ACHN (cell line): ENCODE data around the gene PDE4DIP.
"Not testable (repeated sequence)": the region's sequence is repeated elsewhere in the genome, so short reads cannot be mapped to it uniquely, and the experiment has no call there.

ENCODE experiments used
- DNase-seq: peaks from one replicate; pipeline ENCODE4 v3.0.0-alpha.2; 2015
- in situ Hi-C: cut with HindIII; loops from 2 replicates; pipeline ENCODE4 v1.10.0; 2017; ENCODE audit warnings: low sequenced_read_pairs, low pct_ligation_motif_present, low pct_unique_long_range_greater_than_20kb

PDE4DIP gene

GRCh38 chr1:148844220-148844619 lies at the start of gene PDE4DIP:
Gene PDE4DIP, plus strand, starts transcription at chr1:148844428. Its CDS starts 347 bp downstream, at chr1:148844775.
- DNase-seq, in situ Hi-C loops: not testable (repeated sequence)

DNA sequence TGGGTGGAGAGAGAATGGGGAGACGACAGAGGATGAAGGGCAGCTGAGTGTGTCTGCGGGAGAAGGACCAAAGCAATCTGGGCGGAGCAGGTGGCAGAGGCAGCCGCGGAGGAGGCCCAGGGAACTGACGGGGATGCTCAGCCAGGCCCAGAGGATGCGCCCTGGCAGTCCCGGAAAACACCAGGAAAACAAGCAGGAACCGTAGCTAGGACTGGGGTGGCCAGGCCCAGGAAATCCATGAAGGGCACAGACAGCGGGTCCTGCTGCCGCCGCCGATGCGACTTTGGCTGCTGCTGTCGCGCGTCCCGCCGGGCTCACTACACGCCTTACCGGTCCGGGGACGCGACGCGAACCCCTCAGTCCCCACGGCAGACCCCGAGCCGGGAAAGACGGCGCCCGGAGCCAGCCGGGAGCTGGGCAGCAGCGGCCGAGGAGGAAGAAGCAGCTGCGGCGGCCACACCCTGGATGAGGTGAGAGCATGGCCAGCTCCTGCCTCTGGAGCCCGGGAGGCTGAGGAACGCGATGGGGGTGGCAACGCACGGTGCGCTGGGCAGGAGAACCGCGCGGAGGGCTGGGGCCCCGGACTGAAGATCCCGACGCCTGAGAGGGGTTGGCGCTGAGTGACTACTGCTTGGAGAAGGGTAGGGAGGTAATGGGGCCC lies 35.8 kb upstream of the PDE4DIP start:
- in situ Hi-C loops, DNase-seq: not testable (repeated sequence)

DNA sequence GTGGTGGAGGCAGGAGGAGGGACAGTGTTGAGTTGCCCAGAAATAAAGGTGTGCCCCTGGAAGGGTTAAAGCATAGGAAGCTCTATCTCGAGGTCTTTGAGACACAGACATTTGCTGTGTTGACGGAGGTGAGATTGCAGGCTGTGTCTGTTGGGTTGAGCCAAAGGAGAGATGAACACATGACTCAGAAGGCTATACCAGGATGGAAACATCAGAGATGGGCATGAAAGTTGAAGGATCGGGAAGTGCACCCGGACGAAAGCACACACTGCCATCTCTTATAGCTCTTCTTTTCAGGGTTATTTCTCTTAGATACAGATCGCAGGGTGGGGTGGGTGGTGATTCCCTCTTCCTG lies 35.3 kb upstream of the PDE4DIP start:
- in situ Hi-C loops, DNase-seq: not testable (repeated sequence)

DNA sequence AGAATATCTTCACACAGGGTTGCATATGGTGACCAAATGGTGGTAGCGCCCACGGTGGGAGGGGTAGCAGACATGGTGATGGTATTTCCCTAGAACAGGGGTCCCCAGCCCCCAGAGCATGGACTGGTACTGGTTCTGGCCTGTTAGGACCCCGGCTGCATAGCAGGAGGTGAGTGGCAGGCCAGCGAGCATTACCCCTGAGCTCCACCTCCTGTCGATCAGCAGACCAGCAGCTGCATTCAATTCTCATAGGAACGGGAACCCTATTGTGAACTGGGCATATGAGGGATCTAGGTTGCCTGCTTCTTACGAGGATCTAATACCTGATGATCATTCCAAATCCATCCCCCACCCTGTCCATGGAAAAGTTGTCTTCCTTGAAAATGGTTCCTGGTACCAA lies 22.0 kb upstream of the PDE4DIP start:
- in situ Hi-C loops, DNase-seq: not testable (repeated sequence)

DNA sequence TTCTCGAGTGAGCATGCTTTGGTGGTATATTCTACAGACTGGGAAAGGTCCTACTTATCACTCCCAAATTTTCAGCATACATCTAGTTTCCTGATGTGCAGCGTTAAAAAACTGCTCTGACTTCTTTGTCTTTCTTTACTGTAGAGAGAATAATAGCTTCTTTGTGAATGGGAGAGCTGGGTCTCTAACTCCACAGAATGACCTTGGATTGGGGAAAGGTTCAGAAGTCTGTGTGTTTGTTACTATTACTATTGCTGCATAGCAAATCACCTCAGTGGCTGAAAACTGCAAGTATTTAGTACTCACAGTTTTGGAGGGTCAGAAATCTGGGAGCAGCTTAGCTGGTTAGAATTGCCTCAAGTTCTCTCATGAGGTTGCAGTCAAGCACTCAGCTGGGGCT lies 20.4 kb upstream of the PDE4DIP start:
- in situ Hi-C loops, DNase-seq: not testable (repeated sequence)

- in situ Hi-C loops, DNase-seq: not testable (repeated sequence)
These were observed 19.2 kb upstream of the PDE4DIP start for GRCh38 chr1:148825029-148825428.

GRCh38 chr1:148828531-148828930 lies 15.7 kb upstream of the PDE4DIP start:
- in situ Hi-C loops, DNase-seq: not testable (repeated sequence)

- in situ Hi-C loops, DNase-seq: not testable (repeated sequence)
These were observed 15.3 kb upstream of the PDE4DIP start for GRCh38 chr1:148828962-148829361.

DNA sequence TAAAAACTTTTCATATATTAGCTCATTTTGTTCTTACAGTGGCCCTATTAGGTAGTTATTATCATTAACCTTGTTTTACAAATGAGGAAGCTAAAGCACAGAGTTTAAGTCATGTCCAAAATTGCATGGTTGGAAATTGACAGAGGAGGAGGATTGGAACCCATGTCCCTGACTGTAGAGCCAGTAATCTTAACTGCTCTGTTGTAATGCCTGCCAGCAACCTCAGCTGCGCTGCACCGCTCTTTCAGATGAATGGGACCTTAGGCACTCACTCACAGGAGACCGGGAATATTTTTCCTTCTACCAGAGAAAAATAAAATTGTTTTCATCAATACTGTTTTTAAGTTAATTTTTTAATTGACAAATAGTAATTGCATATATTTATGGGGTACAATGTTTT lies 14.9 kb upstream of the PDE4DIP start:
- DNase-seq, in situ Hi-C loops: not testable (repeated sequence)

DNA sequence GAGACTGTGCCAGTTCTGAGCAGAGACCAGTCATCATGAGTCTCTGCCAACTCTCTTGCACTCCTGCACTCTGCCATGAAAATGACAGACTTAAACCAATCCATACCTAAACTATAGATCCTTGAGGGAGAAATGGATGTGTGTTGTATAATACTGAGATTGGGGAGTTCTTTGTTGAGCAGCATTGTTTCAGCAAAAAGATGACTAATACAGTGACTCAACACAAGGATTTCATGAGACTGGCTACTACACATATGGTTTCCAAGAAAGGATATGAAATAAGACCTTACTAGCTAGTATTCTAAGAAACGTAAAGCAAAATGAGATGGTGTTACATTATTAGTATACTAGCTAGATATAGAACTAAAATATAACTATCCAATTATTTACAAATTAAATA lies 3.0 kb upstream of the PDE4DIP start:
- DNase-seq, in situ Hi-C loops: not testable (repeated sequence)

- DNase-seq, in situ Hi-C loops: not testable (repeated sequence)
These were observed 423 bp downstream of the PDE4DIP start for GRCh38 chr1:148844651-148845050.

GRCh38 chr1:148845068-148845467 lies 840 bp downstream of the PDE4DIP start:
- in situ Hi-C loops, DNase-seq: not testable (repeated sequence)

- in situ Hi-C loops, DNase-seq: not testable (repeated sequence)
These were observed 6.1 kb downstream of the PDE4DIP start for GRCh38 chr1:148850347-148850746.

DNA sequence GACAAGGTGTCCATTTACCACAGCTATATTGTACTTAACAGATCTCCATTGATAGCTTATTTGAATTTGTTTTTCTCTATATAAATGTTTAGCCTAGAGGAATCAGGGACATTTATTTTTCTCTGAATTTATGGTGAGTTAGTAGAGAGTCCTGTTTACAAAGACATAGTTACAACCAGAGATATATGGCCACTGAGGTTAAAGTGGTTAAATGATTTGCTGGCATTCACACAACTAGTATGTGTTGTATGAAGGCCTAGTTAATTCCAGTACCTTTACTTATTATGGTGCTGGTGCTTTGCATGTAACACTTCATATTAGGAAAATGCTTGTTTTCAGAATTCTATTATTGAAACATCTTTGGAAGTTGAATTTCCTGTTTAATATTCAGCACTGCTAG lies 6.6 kb downstream of the PDE4DIP start:
- DNase-seq, in situ Hi-C loops: not testable (repeated sequence)

DNA sequence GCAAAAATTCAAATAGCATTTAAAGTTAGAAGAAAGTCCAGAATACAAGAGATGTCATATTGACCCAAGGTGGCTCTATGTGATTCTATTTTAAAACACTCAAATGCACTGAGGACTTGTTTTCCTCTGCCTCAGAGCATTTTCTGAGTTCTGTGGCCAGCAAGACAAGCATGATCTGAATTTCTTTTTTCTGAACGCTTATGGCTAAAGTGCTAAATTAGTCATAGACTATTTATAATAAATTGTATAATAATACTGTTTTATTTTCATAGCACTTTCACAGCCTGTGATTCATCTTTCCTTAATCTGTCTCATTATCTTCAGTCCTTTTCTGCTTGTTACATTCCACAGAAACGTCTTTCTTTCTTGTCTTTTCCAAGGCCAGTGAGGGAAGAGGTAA lies 7.5 kb downstream of the PDE4DIP start:
- in situ Hi-C loops, DNase-seq: not testable (repeated sequence)

DNA sequence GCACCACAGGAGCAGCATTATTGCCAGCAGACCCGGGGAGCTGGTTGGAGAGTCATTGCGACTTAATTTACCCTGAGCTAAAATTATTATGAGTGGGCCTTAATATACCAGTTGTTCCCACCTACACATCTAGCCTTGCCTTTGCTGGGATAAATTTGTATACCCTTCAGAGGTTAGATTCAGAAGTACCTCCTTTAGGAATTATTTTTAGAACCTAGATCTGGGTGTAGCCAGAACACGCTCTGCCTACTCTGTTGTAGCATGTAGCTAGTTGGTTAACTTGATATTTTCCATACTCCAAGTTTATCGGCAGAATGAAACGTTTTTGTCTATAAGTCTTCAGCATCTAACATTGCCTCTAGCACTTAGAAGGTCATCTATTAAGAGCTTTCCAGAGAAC lies 9.1 kb downstream of the PDE4DIP start:
- DNase-seq, in situ Hi-C loops: not testable (repeated sequence)

DNA sequence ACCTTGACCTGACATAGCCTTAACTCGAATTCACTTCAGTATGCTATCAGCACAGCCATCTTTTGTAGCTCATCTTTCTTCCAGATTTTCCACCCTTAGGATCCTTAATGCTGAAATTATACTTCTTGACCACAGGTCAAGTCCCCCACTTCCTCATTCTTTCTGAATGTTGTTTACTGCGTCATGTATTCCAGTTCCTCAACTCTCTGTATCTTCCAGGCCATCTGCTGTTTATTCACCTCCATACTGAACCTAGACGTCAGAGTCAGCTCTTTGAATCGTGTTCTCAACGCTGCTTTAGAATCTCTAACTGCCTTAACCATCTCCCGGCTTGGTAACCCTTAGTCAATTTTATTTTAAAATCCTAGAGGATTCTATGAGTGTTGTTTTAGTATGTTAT lies 9.8 kb downstream of the PDE4DIP start:
- in situ Hi-C loops, result not testable (repeated sequence)

DNA sequence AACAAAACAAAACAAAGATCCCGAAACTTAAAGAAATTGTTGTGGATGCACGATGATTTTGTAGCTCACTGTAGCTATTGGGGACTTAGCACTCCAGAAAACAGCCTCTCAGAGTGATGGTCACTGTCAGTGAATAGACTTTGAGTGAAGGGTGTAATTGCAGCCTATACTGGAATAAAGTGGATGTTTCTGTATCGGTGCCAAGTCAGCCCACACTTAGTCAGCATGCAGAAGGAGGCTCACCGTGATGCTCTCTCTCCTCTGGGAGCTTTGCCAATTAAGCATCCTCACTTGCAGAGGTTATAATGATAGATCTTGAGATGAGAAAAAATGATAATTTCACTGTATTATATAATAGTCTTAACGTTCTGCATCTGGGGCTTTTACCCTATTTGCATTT lies 11.1 kb downstream of the PDE4DIP start:
- DNase-seq, in situ Hi-C loops: not testable (repeated sequence)

More for the DNA sequence above, 9.8 kb downstream of the PDE4DIP start:
- DNase-seq, result not testable (repeated sequence)

DNA sequence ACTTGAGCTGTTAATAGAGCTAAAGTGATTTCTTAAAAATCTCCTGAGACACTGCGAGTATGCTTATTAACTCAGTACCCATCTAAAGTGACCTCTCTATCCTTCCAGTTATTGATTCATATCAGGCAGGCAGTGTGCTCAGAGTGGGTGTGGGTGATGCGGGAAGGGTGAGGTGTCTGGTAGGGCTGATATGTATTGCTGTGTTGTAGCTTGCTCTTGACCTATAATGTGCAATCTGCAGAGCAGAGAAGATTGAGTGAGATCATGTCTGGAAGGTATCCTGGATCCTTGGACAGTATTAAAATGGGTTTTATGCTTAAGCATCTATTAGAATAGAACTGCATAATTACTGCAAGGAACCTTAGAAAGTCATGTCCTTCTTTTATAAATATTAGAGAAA lies 15.8 kb downstream of the PDE4DIP start:
- DNase-seq, in situ Hi-C loops: not testable (repeated sequence)

GRCh38 chr1:148860579-148861259 lies 16.5 kb downstream of the PDE4DIP start:
- DNase-seq, in situ Hi-C loops: not testable (repeated sequence)
